Mucosa of rectum (tissue), 2 donors: ENCODE results near the gene LILRB2.
"Not testable (repeated sequence)": the region's sequence is repeated elsewhere in the genome, so short reads cannot be mapped to it uniquely, and the experiment has no call there.

Experiments
- H3K27ac ChIP-seq, 2 donors: one replicate each; pipeline ENCODE4 v1.7.0; 2013; ENCODE audit warnings: inconsistent platforms in 2 of 2, low read depth in 2 of 2, low read length in 2 of 2
- H3K27me3 ChIP-seq, 2 donors: one replicate each; pipeline ENCODE4 v1.7.0; 2013; ENCODE audit warnings: low read length in 2 of 2; ENCODE audit not compliant: control insufficient read depth in 2 of 2, insufficient read depth in 2 of 2
- H3K36me3 ChIP-seq, 2 donors: one replicate each; pipeline ENCODE4 v1.7.0; 2013; ENCODE audit warnings: low read length in 2 of 2; ENCODE audit not compliant: control insufficient read depth in 2 of 2, insufficient read depth in 2 of 2
- H3K4me1 ChIP-seq, 2 donors: one replicate each; pipeline ENCODE4 v1.7.0; 2013; ENCODE audit warnings: low read length in 2 of 2, mild to moderate bottlenecking in 1 of 2; ENCODE audit not compliant: control insufficient read depth in 2 of 2, insufficient read depth in 2 of 2
- H3K4me3 ChIP-seq, 2 donors: one replicate each; pipeline ENCODE4 v1.7.0; 2013; ENCODE audit warnings: low read length in 2 of 2
- H3K9ac ChIP-seq, 2 donors: one replicate each; pipeline ENCODE4 v1.7.0; 2013; ENCODE audit warnings: low read length in 2 of 2, low read depth in 1 of 2, mild to moderate bottlenecking in 1 of 2
- H3K9me3 ChIP-seq, 2 donors: one replicate each; pipeline ENCODE4 v1.7.0; 2013; ENCODE audit warnings: low read length in 2 of 2; ENCODE audit not compliant: control insufficient read depth in 2 of 2
- donor health status: healthy.
- donor health status: Normal muscosa, but diverticular disease.

The LILRB2 gene

GRCh38 chr19:54285427-54286056 lies 4.6 kb upstream of the LILRB2 start:
- not testable (repeated sequence) for H3K9ac ChIP-seq, H3K27me3 ChIP-seq, H3K27ac ChIP-seq, H3K36me3 ChIP-seq, H3K4me3 ChIP-seq, H3K4me1 ChIP-seq, H3K9me3 ChIP-seq

GRCh38 chr19:54282686-54283470 lies 2.0 kb upstream of the LILRB2 start:
- Histone ChIP-seq H3K36me3 (no peaks in the 10 kb centered on the region), H3K4me3 (no peak overlapping the region), H3K27ac (no peak overlapping the region), H3K4me1 (peaks cover 0 to 2% of the 10 kb centered on the region in 2 donors), H3K9ac (no peak overlapping the region), H3K9me3 (no peaks in the 10 kb centered on the region), H3K27me3 (no peaks in the 10 kb centered on the region)

GRCh38 chr19:54281729-54282075 lies 792 bp upstream of the LILRB2 start:
- not testable (repeated sequence) for H3K27ac ChIP-seq, H3K9ac ChIP-seq, H3K36me3 ChIP-seq, H3K4me1 ChIP-seq, H3K4me3 ChIP-seq, H3K27me3 ChIP-seq, H3K9me3 ChIP-seq

- not testable (repeated sequence) for H3K36me3 ChIP-seq, H3K9ac ChIP-seq, H3K27me3 ChIP-seq, H3K4me1 ChIP-seq, H3K9me3 ChIP-seq
- peak overlapping the region in 1 of 2 donors; percentile 56 for H3K27ac ChIP-seq
- H3K4me3 ChIP-seq: peak overlapping the region; percentile 10 to 37
Measured at GRCh38 chr19:54280441-54280840, 469 bp downstream of the LILRB2 start.

GRCh38 chr19:54280025-54280424 lies 885 bp downstream of the LILRB2 start:
- not testable (repeated sequence) for H3K9me3 ChIP-seq, H3K36me3 ChIP-seq, H3K4me1 ChIP-seq, H3K27me3 ChIP-seq, H3K9ac ChIP-seq
- Histone ChIP-seq H3K27ac (peak overlapping the region in 1 of 2 donors; percentile 9), H3K4me3 (peak overlapping the region in 1 of 2 donors; percentile 26)

GRCh38 chr19:54279406-54279962 lies 1.4 kb downstream of the LILRB2 start:
- H3K4me1 ChIP-seq: peaks cover 0 to 2% of the 10 kb centered on the region in 2 donors
- H3K27me3 ChIP-seq: no peaks in the 10 kb centered on the region
- H3K4me3 ChIP-seq: peak overlapping the region in 1 of 2 donors; percentile 13
- H3K9me3 ChIP-seq: no peaks in the 10 kb centered on the region
- no peak overlapping the region for H3K27ac ChIP-seq
- H3K36me3 ChIP-seq: no peaks in the 10 kb centered on the region
- H3K9ac ChIP-seq: no peak overlapping the region

GRCh38 chr19:54278571-54279195 lies 2.2 kb downstream of the LILRB2 start:
- not testable (repeated sequence) for H3K9me3 ChIP-seq, H3K27ac ChIP-seq, H3K36me3 ChIP-seq, H3K9ac ChIP-seq, H3K4me1 ChIP-seq, H3K27me3 ChIP-seq, H3K4me3 ChIP-seq

GRCh38 chr19:54278056-54278455 lies 2.9 kb downstream of the LILRB2 start:
- H3K27me3 ChIP-seq, H3K27ac ChIP-seq, H3K4me3 ChIP-seq, H3K9ac ChIP-seq, H3K4me1 ChIP-seq, H3K9me3 ChIP-seq, H3K36me3 ChIP-seq: not testable (repeated sequence)

- not testable (repeated sequence) for H3K27me3 ChIP-seq, H3K36me3 ChIP-seq, H3K4me1 ChIP-seq, H3K9ac ChIP-seq, H3K9me3 ChIP-seq, H3K27ac ChIP-seq, H3K4me3 ChIP-seq
Measured at GRCh38 chr19:54277111-54277615, 3.7 kb downstream of the LILRB2 start.

GRCh38 chr19:54275951-54276350 lies 5.0 kb downstream of the LILRB2 start:
- Histone ChIP-seq H3K27me3 (peaks cover 0 to 3% of the 10 kb centered on the region in 2 donors), H3K4me1 (no peaks in the 10 kb centered on the region), H3K4me3 (no peak overlapping the region), H3K9ac (no peak overlapping the region), H3K9me3 (no peaks in the 10 kb centered on the region), H3K27ac (no peak overlapping the region), H3K36me3 (no peaks in the 10 kb centered on the region)
